ENCODE measurements around the gene BBS9.

Gene BBS9

GRCh38 chr7:33582533-33582932, 453.2 kb downstream of the BBS9 start:
- Histone ChIP-seq H3K9ac (ENCODE audit: low read length) (no peak overlapping the region), H3K4me3 (ENCODE audit: low read length) (no peak overlapping the region), H4K20me1 (ENCODE audit: insufficient read depth, low read length) (no peaks in the 10 kb centered on the region), H3K4me2 (ENCODE audit: low read depth, low read length) (no peak overlapping the region), H3K9me3 (replicated peaks; ENCODE audit: insufficient read depth, low read length) (no peaks in the 10 kb centered on the region), H2AFZ (ENCODE audit: low read length) (no peak overlapping the region), H3K36me3 (replicated peaks; ENCODE audit: insufficient read depth, low read length) (no peaks in the 10 kb centered on the region), H3K27ac (ENCODE audit: low read length) (no peak overlapping the region), H3K9me2 (replicated peaks; ENCODE audit: insufficient read depth, low read length) (no peaks in the 10 kb centered on the region), H3K4me1 (ENCODE audit: low read length) (no peaks in the 10 kb centered on the region), H3F3A (ENCODE audit: insufficient read depth, low read length) (no peaks in the 10 kb centered on the region), H3K27me3 (replicated peaks; ENCODE audit: insufficient read depth, low read length) (no peaks in the 10 kb centered on the region), H3K79me2 (ENCODE audit: low read length) (no peaks in the 10 kb centered on the region)
- DNase-seq, result no peak
- no peak for TF ChIP-seq EZH2phosphoT487 (IDR thresholded peaks at IDR 0.05; ENCODE audit: low read length)
- no peak for TF ChIP-seq EZH2 (optimal IDR thresholded peaks at IDR 0.05; ENCODE audit: low read depth, low read length)

- H3K27ac ChIP-seq (ENCODE audit: low read length), result no peak overlapping the region
- H3K4me1 ChIP-seq (ENCODE audit: low read length), result no peaks in the 10 kb centered on the region
- H3K36me3 ChIP-seq (replicated peaks; ENCODE audit: insufficient read depth, low read length), result no peaks in the 10 kb centered on the region
- no peak overlapping the region for H2AFZ ChIP-seq (ENCODE audit: low read length)
- no peaks in the 10 kb centered on the region for H4K20me1 ChIP-seq (ENCODE audit: insufficient read depth, low read length)
- H3K9me2 ChIP-seq (replicated peaks; ENCODE audit: insufficient read depth, low read length), result no peaks in the 10 kb centered on the region
- TF ChIP-seq CTCF (IDR thresholded peaks at IDR 0.05; ENCODE audit: low read length) (no peak), EZH2phosphoT487 (IDR thresholded peaks at IDR 0.05; ENCODE audit: low read length) (no peak), EZH2 (optimal IDR thresholded peaks at IDR 0.05; ENCODE audit: low read depth, low read length) (no peak)
- H3F3A ChIP-seq (ENCODE audit: insufficient read depth, low read length), result no peaks in the 10 kb centered on the region
- no peak for DNase-seq
- H3K4me2 ChIP-seq (ENCODE audit: low read depth, low read length), result no peak overlapping the region
- no peak overlapping the region for H3K9ac ChIP-seq (ENCODE audit: low read length)
- H3K9me3 ChIP-seq (replicated peaks; ENCODE audit: insufficient read depth, low read length), result no peaks in the 10 kb centered on the region
- no peaks in the 10 kb centered on the region for H3K79me2 ChIP-seq (ENCODE audit: low read length)
- H3K27me3 ChIP-seq (replicated peaks; ENCODE audit: insufficient read depth, low read length), result no peaks in the 10 kb centered on the region
- H3K4me3 ChIP-seq (ENCODE audit: low read length), result no peak overlapping the region
Observed at GRCh38 chr7:33589911-33590310, 460.5 kb downstream of the BBS9 start.

- H3K4me1 ChIP-seq (ENCODE audit: low read length), result no peaks in the 10 kb centered on the region
- no peak overlapping the region for H3K27ac ChIP-seq (ENCODE audit: low read length)
- H3K9me3 ChIP-seq (replicated peaks; ENCODE audit: insufficient read depth, low read length), result no peaks in the 10 kb centered on the region
- DNase-seq, result no peak
- no peaks in the 10 kb centered on the region for H3K36me3 ChIP-seq (replicated peaks; ENCODE audit: insufficient read depth, low read length)
- no peak overlapping the region for H3K4me3 ChIP-seq (ENCODE audit: low read length)
- H2AFZ ChIP-seq (ENCODE audit: low read length), result no peak overlapping the region
- H3F3A ChIP-seq (ENCODE audit: insufficient read depth, low read length), result no peaks in the 10 kb centered on the region
- no peak overlapping the region for H3K9ac ChIP-seq (ENCODE audit: low read length)
- no peak for TF ChIP-seq EZH2 (optimal IDR thresholded peaks at IDR 0.05; ENCODE audit: low read depth, low read length)
- TF ChIP-seq EZH2phosphoT487 (IDR thresholded peaks at IDR 0.05; ENCODE audit: low read length), result no peak
- TF ChIP-seq CTCF (IDR thresholded peaks at IDR 0.05; ENCODE audit: low read length), result no peak
- H3K79me2 ChIP-seq (ENCODE audit: low read length), result no peaks in the 10 kb centered on the region
- no peaks in the 10 kb centered on the region for H3K9me2 ChIP-seq (replicated peaks; ENCODE audit: insufficient read depth, low read length)
- no peaks in the 10 kb centered on the region for H4K20me1 ChIP-seq (ENCODE audit: insufficient read depth, low read length)
- H3K4me2 ChIP-seq (ENCODE audit: low read depth, low read length), result no peak overlapping the region
- no peaks in the 10 kb centered on the region for H3K27me3 ChIP-seq (replicated peaks; ENCODE audit: insufficient read depth, low read length)
Observed at GRCh38 chr7:33590916-33591315, 461.6 kb downstream of the BBS9 start.

GRCh38 chr7:33591490-33591889, 462.1 kb downstream of the BBS9 start:
- Histone ChIP-seq H3F3A (ENCODE audit: insufficient read depth, low read length) (no peaks in the 10 kb centered on the region), H3K79me2 (ENCODE audit: low read length) (no peaks in the 10 kb centered on the region), H3K9me3 (replicated peaks; ENCODE audit: insufficient read depth, low read length) (no peaks in the 10 kb centered on the region), H3K27ac (ENCODE audit: low read length) (no peak overlapping the region), H3K36me3 (replicated peaks; ENCODE audit: insufficient read depth, low read length) (no peaks in the 10 kb centered on the region), H2AFZ (ENCODE audit: low read length) (no peak overlapping the region), H3K4me1 (ENCODE audit: low read length) (no peaks in the 10 kb centered on the region), H4K20me1 (ENCODE audit: insufficient read depth, low read length) (no peaks in the 10 kb centered on the region), H3K9ac (ENCODE audit: low read length) (no peak overlapping the region), H3K4me3 (ENCODE audit: low read length) (no peak overlapping the region), H3K4me2 (ENCODE audit: low read depth, low read length) (no peak overlapping the region), H3K27me3 (replicated peaks; ENCODE audit: insufficient read depth, low read length) (no peaks in the 10 kb centered on the region), H3K9me2 (replicated peaks; ENCODE audit: insufficient read depth, low read length) (no peaks in the 10 kb centered on the region)
- DNase-seq, result no peak
- TF ChIP-seq EZH2 (optimal IDR thresholded peaks at IDR 0.05; ENCODE audit: low read depth, low read length) (no peak), EZH2phosphoT487 (IDR thresholded peaks at IDR 0.05; ENCODE audit: low read length) (no peak), CTCF (IDR thresholded peaks at IDR 0.05; ENCODE audit: low read length) (no peak)
